Measurements from ENCODE around the gene DNMBP.

DNA sequence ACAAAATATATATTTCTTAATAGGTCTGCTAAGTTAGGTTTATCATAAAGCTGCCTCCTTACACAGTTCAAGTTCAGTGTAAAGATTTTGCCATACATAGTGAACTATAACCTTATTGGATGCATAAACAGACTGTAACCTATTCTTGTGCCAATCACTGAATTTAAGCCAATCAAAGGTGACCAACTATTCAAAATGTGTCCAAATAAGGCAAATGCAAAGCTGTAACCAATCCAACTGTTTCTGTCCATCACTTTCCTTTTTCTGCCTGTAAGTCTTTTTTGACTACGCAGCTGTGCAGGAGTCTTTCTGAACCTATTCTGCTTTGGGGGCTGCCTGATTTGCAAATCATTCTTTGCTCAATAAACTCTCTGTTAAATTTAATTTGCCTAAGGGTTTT lies 11.6 kb upstream of the DNMBP start:
- TF ChIP-seq, protein P1, sequence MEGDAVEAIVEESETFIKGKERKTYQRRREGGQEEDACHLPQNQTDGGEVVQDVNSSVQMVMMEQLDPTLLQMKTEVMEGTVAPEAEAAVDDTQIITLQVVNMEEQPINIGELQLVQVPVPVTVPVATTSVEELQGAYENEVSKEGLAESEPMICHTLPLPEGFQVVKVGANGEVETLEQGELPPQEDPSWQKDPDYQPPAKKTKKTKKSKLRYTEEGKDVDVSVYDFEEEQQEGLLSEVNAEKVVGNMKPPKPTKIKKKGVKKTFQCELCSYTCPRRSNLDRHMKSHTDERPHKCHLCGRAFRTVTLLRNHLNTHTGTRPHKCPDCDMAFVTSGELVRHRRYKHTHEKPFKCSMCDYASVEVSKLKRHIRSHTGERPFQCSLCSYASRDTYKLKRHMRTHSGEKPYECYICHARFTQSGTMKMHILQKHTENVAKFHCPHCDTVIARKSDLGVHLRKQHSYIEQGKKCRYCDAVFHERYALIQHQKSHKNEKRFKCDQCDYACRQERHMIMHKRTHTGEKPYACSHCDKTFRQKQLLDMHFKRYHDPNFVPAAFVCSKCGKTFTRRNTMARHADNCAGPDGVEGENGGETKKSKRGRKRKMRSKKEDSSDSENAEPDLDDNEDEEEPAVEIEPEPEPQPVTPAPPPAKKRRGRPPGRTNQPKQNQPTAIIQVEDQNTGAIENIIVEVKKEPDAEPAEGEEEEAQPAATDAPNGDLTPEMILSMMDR (IDR thresholded peaks at IDR 0.05): no peak
- no peak for TF ChIP-seq POLR2A (IDR thresholded peaks at IDR 0.05)
- TF ChIP-seq EP300 (IDR thresholded peaks at IDR 0.05): no peak

Measured in tibial nerve (tissue), 4 donors.